Loucy (cell line): ENCODE results near the gene CCDC92B.

Source experiments
- CTCF ChIP-seq: fragments of 200-600 bp; sonication (generic); conservative IDR thresholded peaks from 2 replicates; pipeline ENCODE4 v1.5.1; 2014; ENCODE audit warnings: mild to moderate bottlenecking, antibody characterized with exemption, low read length
- EZH2phosphoT487 ChIP-seq: fragments of 200-600 bp; IDR thresholded peaks from 2 replicates; pipeline ENCODE4 v1.6.1; 2018; ENCODE audit warnings: antibody characterized with exemption, mild to moderate bottlenecking, moderate library complexity, borderline replicate concordance

- TF ChIP-seq CTCF (no peak), EZH2phosphoT487 (no peak)
Measured at GRCh38 chr17:2749784-2750181, 331 bp upstream of the CCDC92B start.
